Lung (tissue), 12 donors: ENCODE measurements around the gene NINL. TPM values are rescaled to one million over a fixed set of nuclear protein-coding genes. Genes with fewer than 3 reads are reported as not detected.

Experiments
- ATAC-seq: fragments of 200-7000 bp; cut with Tn5 transposase; one replicate; pipeline ENCODE4 v1.9.1; 2020; ENCODE audit warnings: moderate number of reproducible peaks; ENCODE audit not compliant: insufficient read depth, low FRiP score
- DNase-seq, 3 donors: peaks; one replicate each; pipeline ENCODE4 v3.0.0-alpha.2; 2013 to 2017
- H3K27ac ChIP-seq, 2 donors: one replicate each; pipeline ENCODE4 v1.5.1; 2013; ENCODE audit warnings: mild to moderate bottlenecking in 2 of 2, moderate library complexity in 2 of 2, control low read depth in 1 of 2, inconsistent platforms in 1 of 2, low read depth in 1 of 2, low read length in 1 of 2
- H3K27me3 ChIP-seq, 3 donors: one replicate each; pipeline ENCODE4 v1.5.1; 2013; ENCODE audit warnings: low read length in 2 of 3; ENCODE audit not compliant: control insufficient read depth in 3 of 3, insufficient read depth in 3 of 3
- H3K36me3 ChIP-seq, 4 donors: one replicate each; pipeline ENCODE4 v1.5.1; 2013; ENCODE audit warnings: low read length in 4 of 4, mild to moderate bottlenecking in 1 of 4, moderate library complexity in 1 of 4; ENCODE audit not compliant: control insufficient read depth in 4 of 4, insufficient read depth in 4 of 4
- H3K4me1 ChIP-seq, 5 donors: one replicate each; pipeline ENCODE4 v1.5.1; 2013; ENCODE audit warnings: low read length in 5 of 5, mild to moderate bottlenecking in 2 of 5, moderate library complexity in 1 of 5; ENCODE audit not compliant: control insufficient read depth in 5 of 5, insufficient read depth in 5 of 5
- H3K4me3 ChIP-seq: one replicate; pipeline ENCODE4 v1.5.1; 2013; ENCODE audit warnings: mild to moderate bottlenecking, control low read depth, moderate library complexity
- H3K9ac ChIP-seq, 2 donors: one replicate each; pipeline ENCODE4 v1.5.1; 2013; ENCODE audit warnings: low read length in 2 of 2, control low read depth in 1 of 2; ENCODE audit not compliant: insufficient read depth in 1 of 2
- H3K9me3 ChIP-seq, 4 donors: one replicate each; pipeline ENCODE4 v1.5.1; 2013; ENCODE audit warnings: low read length in 3 of 4, mild to moderate bottlenecking in 1 of 4, moderate library complexity in 1 of 4; ENCODE audit not compliant: control insufficient read depth in 4 of 4, insufficient read depth in 3 of 4
- CTCF ChIP-seq: IDR thresholded peaks from 2 replicates; pipeline ENCODE4 v1.5.1; 2012; ENCODE audit warnings: mild to moderate bottlenecking; ENCODE audit errors: control extremely low read depth, extremely low read depth
- WGBS, 2 donors: extraction: QIAGEN DNeasy Blood & Tissue Kit; methylation state at CpG; one replicate each; pipeline ENCODE4 v1.1.7; 2013; 5-methylcytosine and 5-hydroxymethylcytosine counted together
- polyA plus RNA-seq, 2 donors: library from polyadenylated mRNA; stranded (reverse); fragments of 200-250 nt; gene quantifications; one replicate each; pipeline ENCODE4 v1.2.1, GENCODE V29; 2013
- total RNA-seq, 2 donors: library from RNA; depleted of rRNA in 1 of 2; stranded (reverse); fragments of >200 nt in 1 of 2; gene quantifications; one replicate each; pipeline ENCODE4 v1.2.1, GENCODE V29; 2014 to 2021
- donor health status: control.
- donor health status: control.
- donor health status: Bipolar disorder and iron deficiency.
- donor health status: healthy.
- donor health status: DM: yes; HTN: yes; CAD: no.

Gene NINL
- total and polyA plus RNA-seq, 4 donors, result 4.5 to 25.9 (median 12.0) TPM

DNA sequence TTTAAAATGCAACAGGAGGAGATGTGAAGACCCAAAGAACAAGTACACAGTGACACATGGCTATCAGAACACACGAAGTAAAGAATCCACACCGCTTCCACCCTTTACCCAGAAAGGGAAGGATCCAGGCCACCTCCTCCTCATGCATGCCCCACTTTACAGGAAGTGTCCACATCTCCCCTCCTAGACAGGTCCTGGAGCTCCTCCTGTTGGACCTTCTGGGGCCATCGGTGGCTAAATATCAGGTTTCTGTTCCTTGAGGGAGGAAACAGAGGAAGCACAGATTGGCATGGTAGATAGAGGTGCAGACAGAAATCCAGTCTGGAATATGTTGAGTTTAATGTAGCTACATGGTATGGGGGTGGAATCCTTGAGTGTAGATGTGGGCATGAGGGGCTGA lies 10.9 kb downstream of the NINL start:
- no peak for ATAC-seq

GRCh38 chr20:25573288-25574251 lies 11.8 kb downstream of the NINL start:
- Histone ChIP-seq H3K27ac (no peak overlapping the region), H3K4me1 (peaks cover 0 to 7% (median 0%) of the 10 kb centered on the region in 5 donors), H3K27me3 (no peaks in the 10 kb centered on the region), H3K4me3 (no peak overlapping the region), H3K36me3 (peaks cover 0 to 4% (median 1%) of the 10 kb centered on the region in 4 donors), H3K9ac (no peak overlapping the region), H3K9me3 (no peaks in the 10 kb centered on the region)
- ATAC-seq (no peak), DNase-seq (no peak)
- no peak for TF ChIP-seq CTCF
- 87 to 88% methylated on average over 6 of the region's 6 CpGs for WGBS, 2 donors

More for the DNA sequence above, 10.9 kb downstream of the NINL start:
- no peak for TF ChIP-seq CTCF
- Histone ChIP-seq H3K27me3 (no peaks in the 10 kb centered on the region), H3K4me3 (no peak overlapping the region), H3K4me1 (peaks cover 0 to 7% (median 0%) of the 10 kb centered on the region in 5 donors), H3K9ac (no peak overlapping the region), H3K27ac (no peak overlapping the region), H3K36me3 (peaks cover 0 to 4% (median 1%) of the 10 kb centered on the region in 4 donors), H3K9me3 (no peaks in the 10 kb centered on the region)
- no peak for DNase-seq
- 59 to 67% methylated on average over 3 of the region's 3 CpGs for WGBS, 2 donors

DNA sequence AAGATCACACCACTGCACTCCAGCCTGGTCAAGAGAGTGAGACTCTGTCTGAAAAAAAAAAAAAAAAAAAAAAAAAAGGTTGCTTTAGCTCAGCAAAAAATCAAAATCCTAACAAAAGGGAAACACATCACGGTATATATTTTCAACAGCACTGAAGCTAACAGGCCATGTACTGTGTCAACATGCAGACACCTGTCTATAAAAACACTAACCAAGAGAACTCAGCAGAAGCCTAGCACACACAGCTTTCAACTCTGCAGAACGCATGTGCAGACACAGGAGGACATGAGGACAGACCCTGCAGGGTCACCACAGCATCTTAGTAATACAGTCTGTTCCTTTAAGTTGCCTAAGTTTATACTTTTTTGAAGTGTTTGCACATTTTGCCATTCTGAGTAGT lies 13.5 kb downstream of the NINL start:
- TF ChIP-seq CTCF, result no peak
- peaks cover 0 to 6% (median 0%) of the 10 kb centered on the region in 5 donors for H3K4me1 ChIP-seq
- DNase-seq (no peak), ATAC-seq (no peak)
- no peak overlapping the region for H3K27ac ChIP-seq
- no peak overlapping the region for H3K4me3 ChIP-seq
- H3K27me3 ChIP-seq, result no peaks in the 10 kb centered on the region
- WGBS, 2 donors, result 72 to 80% methylated on average over 2 of the region's 2 CpGs
- no peaks in the 10 kb centered on the region for H3K9me3 ChIP-seq
- peaks cover 0 to 4% (median 1%) of the 10 kb centered on the region in 4 donors for H3K36me3 ChIP-seq
- no peak overlapping the region for H3K9ac ChIP-seq
